HepG2 (cell line): ENCODE results near the gene WNT3A. TPM values are rescaled to one million over a fixed set of nuclear protein-coding genes. Genes with fewer than 3 reads are reported as not detected.

Source experiments
- ATAC-seq: fragments of 200-7000 bp; cut with Tn5 transposase; 3 replicates; pipeline ENCODE4 v1.9.1; 2020; ENCODE audit warnings: mild to moderate bottlenecking, moderate library complexity
- BruUV-seq: library from RNA; stranded (reverse); fragments of 400-500 nt; replicated peaks from 2 replicates; lab custom pipeline; 2021; lab: Mats Ljungman, UMichigan
- CTCF ChIA-PET: fragments of 300-600 bp; formaldehyde crosslinking; extraction: SDS; loops from one replicate; lab custom pipeline; 2021; ENCODE audit warnings: low total read pairs, inconsistent platforms, low intra/inter-chr PET ratio; lab: Yijun Ruan, JAX
- POLR2A ChIA-PET: fragments of 350-600 bp; sonication (Branson Sonifier 250); formaldehyde crosslinking; loops from one replicate; lab custom pipeline; 2020; ENCODE audit warnings: antibody characterized with exemption, inconsistent platforms; lab: Yijun Ruan, JAX
- DNase-seq: peaks from one replicate; pipeline ENCODE4 v3.0.0-alpha.2; 2015; ENCODE audit warnings: low spot score
- FAIRE-seq: peaks from 3 replicates; lab custom pipeline; 2011; peaks lifted over from hg19 to GRCh38; lab: Jason Lieb, UNC
- H2AFZ ChIP-seq: one replicate; pipeline ENCODE4 v1.6.1; 2011; ENCODE audit warnings: low read length, inconsistent platforms
- H3K27ac ChIP-seq: fragments of 300-600 bp; 3 replicates; pipeline ENCODE4 v1.8.0; 2011; ENCODE audit warnings: mixed run types, mild to moderate bottlenecking, mixed read lengths, low read length, inconsistent platforms; ENCODE audit not compliant: insufficient read depth; ENCODE audit errors: extremely low read length
- H3K27me3 ChIP-seq, 2 experiments: fragments of 200-600 bp in 1 of 2; 2 replicates in 1 of 2; 3 replicates in 1 of 2; pipeline versions ENCODE4 v1.6.0 to v1.8.0; 2011; ENCODE audit warnings: low read length in 2 of 2, mild to moderate bottlenecking in 2 of 2, moderate library complexity in 2 of 2, inconsistent platforms in 1 of 2; ENCODE audit not compliant: insufficient read depth in 2 of 2, control insufficient read depth in 1 of 2
- H3K36me3 ChIP-seq, 2 experiments: fragments of 200-600 bp in 1 of 2; replicated peaks in 1 of 2; 2 replicates in 1 of 2; 3 replicates in 1 of 2; pipeline versions ENCODE4 v1.5.1 to v1.8.0; 2011; ENCODE audit warnings: low read length in 2 of 2, inconsistent platforms in 1 of 2; ENCODE audit not compliant: insufficient read depth in 2 of 2, control insufficient read depth in 1 of 2
- H3K4me1 ChIP-seq: 2 replicates; pipeline ENCODE4 v1.5.1; 2012; ENCODE audit warnings: low read length, inconsistent platforms; ENCODE audit not compliant: insufficient read depth
- H3K4me2 ChIP-seq: 2 replicates; pipeline ENCODE4 v1.6.0; 2011; ENCODE audit warnings: low read depth, low read length, inconsistent platforms
- H3K4me3 ChIP-seq, 3 experiments: fragments of 200-600 bp in 1 of 3; sonication (generic), shearing (Covaris generic) in 1 of 3; replicated peaks in 1 of 3; 2 replicates each; pipeline ENCODE4 v1.5.1; 2011 to 2016; ENCODE audit warnings: low read length in 3 of 3, inconsistent platforms in 2 of 3, low read depth in 2 of 3, mild to moderate bottlenecking in 2 of 3, control low read depth in 1 of 3, mixed read lengths in 1 of 3; ENCODE audit not compliant: insufficient read depth in 1 of 3
- H3K79me2 ChIP-seq: one replicate; pipeline ENCODE4 v1.6.1; 2011; ENCODE audit warnings: low read length, inconsistent platforms; ENCODE audit not compliant: insufficient read depth
- H3K9ac ChIP-seq: 2 replicates; pipeline ENCODE4 v1.6.0; 2011; ENCODE audit warnings: mild to moderate bottlenecking, low read depth, low read length, inconsistent platforms; ENCODE audit not compliant: insufficient read depth
- H3K9me3 ChIP-seq: 2 replicates; pipeline ENCODE4 v1.5.1; 2012; ENCODE audit warnings: mild to moderate bottlenecking, low read length
- H4K20me1 ChIP-seq: 2 replicates; pipeline ENCODE4 v1.6.0; 2011; ENCODE audit warnings: inconsistent platforms, mild to moderate bottlenecking, low read length, moderate library complexity; ENCODE audit not compliant: insufficient read depth
- CREB1 ChIP-seq, 2 experiments: fragments of 450-650 bp in 1 of 2; IDR thresholded peaks; 2 replicates each; pipeline ENCODE4 v1.6.1; 2016 to 2017; ENCODE audit warnings: control low read depth in 1 of 2, mild to moderate bottlenecking in 1 of 2, missing compliant biosample characterization in 1 of 2, missing genetic modification characterization in 1 of 2
- KAT8 ChIP-seq: IDR thresholded peaks from 2 replicates; pipeline ENCODE4 v1.6.1; 2016; ENCODE audit warnings: missing genetic modification reagents, missing compliant biosample characterization
- POLR2AphosphoS2 ChIP-seq: IDR thresholded peaks from 2 replicates; pipeline ENCODE4 v1.6.1; 2011; ENCODE audit warnings: low read depth, low read length, improper control_type of control experiment
- SCMH1 ChIP-seq: sonication (generic); formaldehyde crosslinking; IDR thresholded peaks from 2 replicates; pipeline ENCODE4 v1.9.0; 2021; ENCODE audit warnings: missing genetic modification reagents, mild to moderate bottlenecking, borderline replicate concordance
- ZFP82 ChIP-seq: sonication (generic); formaldehyde crosslinking; IDR thresholded peaks from 2 replicates; pipeline ENCODE4 v1.5.1; 2020; ENCODE audit warnings: mild to moderate bottlenecking, missing genetic modification reagents, borderline replicate concordance
- WGBS: methylation state at CpG from one replicate; pipeline ENCODE4 v1.1.6; 2017; ENCODE audit warnings: low lambda C conversion rate; 5-methylcytosine and 5-hydroxymethylcytosine counted together
- in situ Hi-C: cut with HindIII; loops from 2 replicates; pipeline ENCODE4 v1.10.0; 2017; ENCODE audit warnings: low pct_unique_long_range_greater_than_20kb; ENCODE audit not compliant: extremely low pct_ligation_motif_present
- intact Hi-C: fragments of 100-400 bp; cut with micrococcal nuclease; formaldehyde crosslinking; loops from one replicate; pipeline ENCODE4 v1.10.0; 2022; ENCODE audit not compliant: unreplicated experiment
- polyA plus RNA-seq, 8 experiments: library from polyadenylated mRNA; depleted of rRNA in 3 of 8; stranded (reverse) in 7 of 8; unstranded in 1 of 8; fragments of >200 nt; fragmentation: Illumina TruSeq in 4 of 8; extraction: Trizol in 4 of 8; gene quantifications; 2 replicates each; pipeline versions ENCODE4 v1.2.1 to v1.2.3, GENCODE V29; 2011 to 2016; ENCODE audit warnings: low read depth in 4 of 8, missing spikeins in 1 of 8, mixed read lengths in 1 of 8; ENCODE audit not compliant: insufficient read depth in 1 of 8
- total RNA-seq, 5 experiments: library from RNA; depleted of rRNA; stranded (reverse); fragments of >200 nt; fragmentation: Illumina TruSeq; extraction: Trizol; gene quantifications; 2 replicates each; pipeline ENCODE4 v1.2.3, GENCODE V29; 2016; ENCODE audit warnings: low read depth in 1 of 5
- TF ChIP-seq, protein P1 (sequence below): sonication (generic); formaldehyde crosslinking; IDR thresholded peaks from 2 replicates; pipeline ENCODE4 v1.8.0; 2022; ENCODE audit warnings: mild to moderate bottlenecking, missing genetic modification reagents; ENCODE audit not compliant: insufficient replicate concordance
- TF ChIP-seq, protein P2 (sequence below): fragments of 450-650 bp; IDR thresholded peaks from 2 replicates; pipeline ENCODE4 v1.6.1; 2016

The WNT3A gene
- total and polyA plus RNA-seq, 2 of the 13 experiments (the other 11 are each of a cell fraction or from before 2014, with no cell fraction given) = not detected

DNA sequence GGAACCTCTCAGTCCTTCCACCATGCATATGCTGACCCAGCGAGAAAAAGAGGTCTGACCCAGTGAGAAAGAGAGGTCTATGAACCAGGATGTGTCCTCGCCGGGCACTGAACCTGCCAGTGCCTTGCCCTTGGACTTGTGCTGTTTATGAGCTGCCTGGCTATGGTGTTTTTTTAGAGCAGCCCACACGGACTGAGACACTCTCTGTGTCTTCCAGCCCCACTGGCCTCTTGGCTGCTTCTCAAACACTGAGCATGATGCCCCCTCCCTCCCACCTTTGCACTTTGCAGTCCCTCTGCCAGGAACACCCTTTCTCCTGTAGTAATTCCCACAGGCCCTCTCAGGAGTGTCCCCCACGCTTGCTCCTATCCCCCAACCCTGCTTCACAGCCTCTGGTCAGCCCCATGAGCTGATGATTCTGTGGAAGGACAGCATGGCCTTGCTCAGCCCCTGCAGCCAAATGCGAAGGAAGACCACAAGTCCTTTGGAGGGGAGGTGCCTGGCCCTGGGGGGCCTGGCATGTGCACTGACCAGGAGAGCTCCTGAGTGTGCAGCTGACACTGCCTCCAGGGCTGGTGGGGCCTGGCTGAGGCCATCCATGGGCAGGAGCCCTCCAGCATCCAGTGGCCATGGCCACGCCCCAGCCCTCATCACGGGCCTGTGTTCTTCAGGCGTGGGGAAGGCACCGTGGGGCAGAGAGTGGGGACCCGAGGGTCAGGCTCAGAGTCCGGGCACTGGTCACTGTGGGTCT, 23.8 kb downstream of the WNT3A start (continued):
- TF ChIP-seq, protein P1, sequence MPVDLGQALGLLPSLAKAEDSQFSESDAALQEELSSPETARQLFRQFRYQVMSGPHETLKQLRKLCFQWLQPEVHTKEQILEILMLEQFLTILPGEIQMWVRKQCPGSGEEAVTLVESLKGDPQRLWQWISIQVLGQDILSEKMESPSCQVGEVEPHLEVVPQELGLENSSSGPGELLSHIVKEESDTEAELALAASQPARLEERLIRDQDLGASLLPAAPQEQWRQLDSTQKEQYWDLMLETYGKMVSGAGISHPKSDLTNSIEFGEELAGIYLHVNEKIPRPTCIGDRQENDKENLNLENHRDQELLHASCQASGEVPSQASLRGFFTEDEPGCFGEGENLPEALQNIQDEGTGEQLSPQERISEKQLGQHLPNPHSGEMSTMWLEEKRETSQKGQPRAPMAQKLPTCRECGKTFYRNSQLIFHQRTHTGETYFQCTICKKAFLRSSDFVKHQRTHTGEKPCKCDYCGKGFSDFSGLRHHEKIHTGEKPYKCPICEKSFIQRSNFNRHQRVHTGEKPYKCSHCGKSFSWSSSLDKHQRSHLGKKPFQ (CRISPR knock-in tag) = no peak

DNA sequence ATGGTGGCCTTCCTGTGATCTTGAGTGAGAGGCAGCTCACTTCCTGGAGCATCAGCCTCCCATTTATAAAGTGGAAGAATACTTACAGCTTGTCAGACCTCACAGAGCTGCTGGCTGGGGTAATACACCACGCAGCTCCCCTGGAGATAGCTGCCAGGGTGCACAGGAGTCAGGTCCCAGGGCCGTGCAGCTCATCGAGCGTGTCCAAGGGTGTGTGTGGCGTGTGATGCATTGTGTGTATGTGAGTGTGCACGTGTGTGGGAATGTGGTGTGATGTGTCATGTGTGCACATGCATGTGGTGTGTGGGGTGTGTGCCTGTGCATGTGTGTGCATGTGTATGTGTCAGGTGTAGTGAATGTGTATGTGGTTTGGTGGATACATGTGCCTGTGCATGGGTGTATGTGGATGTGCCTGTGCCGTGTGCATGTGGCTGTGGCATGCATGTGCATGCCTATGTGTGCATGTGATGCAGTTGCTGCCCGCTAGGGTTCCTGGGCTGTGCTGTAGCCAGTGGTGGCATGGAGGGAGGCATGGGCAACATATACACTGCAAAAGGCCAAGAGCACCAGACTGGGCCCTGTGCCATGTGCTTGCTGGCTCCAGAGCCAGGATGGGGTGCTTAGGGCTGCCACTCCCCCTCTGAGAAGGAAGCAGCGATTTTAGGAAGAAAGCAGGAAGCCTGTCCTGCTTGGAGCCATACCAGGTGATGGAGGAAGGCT, 24.6 kb downstream of the WNT3A start:
- Histone ChIP-seq H3K79me2 (no peaks in the 10 kb centered on the region), H3K9me3 (no peaks in the 10 kb centered on the region), H3K36me3 (no peaks in the 10 kb centered on the region), H3K4me3 (no peak overlapping the region)
- intact Hi-C loops = no loop called here
- TF ChIP-seq KAT8 (CRISPR knock-in tag) (no peak), POLR2AphosphoS2 (no peak), ZFP82 (CRISPR knock-in tag) (no peak), CREB1 (IDR thresholded peaks at IDR 0.05) (no peak), CREB1 (CRISPR knock-in tag; IDR thresholded peaks at IDR 0.05) (no peak), SCMH1 (CRISPR knock-in tag) (no peak)
- TF ChIP-seq, protein P2, sequence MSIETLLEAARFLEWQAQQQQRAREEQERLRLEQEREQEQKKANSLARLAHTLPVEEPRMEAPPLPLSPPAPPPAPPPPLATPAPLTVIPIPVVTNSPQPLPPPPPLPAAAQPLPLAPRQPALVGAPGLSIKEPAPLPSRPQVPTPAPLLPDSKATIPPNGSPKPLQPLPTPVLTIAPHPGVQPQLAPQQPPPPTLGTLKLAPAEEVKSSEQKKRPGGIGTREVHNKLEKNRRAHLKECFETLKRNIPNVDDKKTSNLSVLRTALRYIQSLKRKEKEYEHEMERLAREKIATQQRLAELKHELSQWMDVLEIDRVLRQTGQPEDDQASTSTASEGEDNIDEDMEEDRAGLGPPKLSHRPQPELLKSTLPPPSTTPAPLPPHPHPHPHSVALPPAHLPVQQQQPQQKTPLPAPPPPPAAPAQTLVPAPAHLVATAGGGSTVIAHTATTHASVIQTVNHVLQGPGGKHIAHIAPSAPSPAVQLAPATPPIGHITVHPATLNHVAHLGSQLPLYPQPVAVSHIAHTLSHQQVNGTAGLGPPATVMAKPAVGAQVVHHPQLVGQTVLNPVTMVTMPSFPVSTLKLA = peak; percentile 96
- TF ChIP-seq, all 625 proteins: peak for 1
- Histone ChIP-seq H3K9ac (no peak overlapping the region), H3K27me3 (peaks cover 3 to 12% of the 10 kb centered on the region in 2 experiments; a peak in 4 of 5 replicates), H4K20me1 (no peaks in the 10 kb centered on the region), H3K4me2 (no peak overlapping the region), H3K4me1 (no peaks in the 10 kb centered on the region), H3K27ac (no peak overlapping the region), H2AFZ (no peak overlapping the region)
- in situ Hi-C loops = no loop called here
- POLR2A ChIA-PET = no interaction called here
- 16% methylated on average over 7 of the region's 9 CpGs for WGBS
- DNase-seq (no peak), ATAC-seq (peak; percentile 66), FAIRE-seq (no peak)
- BruUV-seq = no TSS peak
- CTCF ChIA-PET = no interaction called here
